CD4-positive, alpha-beta T cell treated with Interleukin-12 subunit alpha and Interleukin-12 subunit beta, for 1 hour (primary cell): ENCODE data around the gene IMPDH2.
"Not testable (repeated sequence)": the region's sequence is repeated elsewhere in the genome, so short reads cannot be mapped to it uniquely, and the experiment has no call there.

Experiments used
- DNase-seq: peaks from one replicate; pipeline ENCODE4 v3.0.0-alpha.2; 2020

Gene IMPDH2

DNA sequence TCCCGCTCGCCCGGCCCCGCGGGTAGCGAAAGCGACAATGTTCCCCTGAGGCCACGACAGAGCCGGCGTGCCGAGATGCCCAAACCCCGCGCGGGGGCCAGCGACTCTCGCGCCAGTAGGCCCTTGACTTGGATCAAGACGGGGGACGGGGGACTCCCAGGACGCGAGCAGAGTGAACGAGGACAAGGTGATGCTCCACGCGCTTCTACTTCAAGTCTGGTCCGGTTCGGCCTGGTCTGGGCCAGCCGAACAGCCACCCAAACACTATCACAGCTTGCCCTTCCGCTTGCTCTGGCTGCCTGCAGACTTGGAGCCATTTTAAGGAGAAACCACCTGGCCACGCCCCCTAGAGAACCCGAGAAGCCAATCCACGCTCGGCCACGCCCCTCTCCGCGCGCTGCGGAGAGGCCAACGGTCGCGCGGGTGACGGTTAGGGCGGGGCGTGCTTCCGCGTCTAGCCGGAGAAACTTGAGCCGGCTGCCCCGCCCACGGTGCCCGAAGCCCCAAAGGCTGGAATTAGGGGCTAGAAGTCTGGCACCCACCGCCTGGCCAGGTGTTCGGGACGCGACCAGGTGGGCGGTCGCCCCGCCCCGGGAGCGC is 7.9 kb downstream of the IMPDH2 start:
- peak; percentile 99 for DNase-seq

GRCh38 chr3:49020330-49021212 is 8.6 kb downstream of the IMPDH2 start:
- DNase-seq: peak; percentile 47

GRCh38 chr3:49019941-49020329 is 9.3 kb downstream of the IMPDH2 start:
- no peak for DNase-seq

GRCh38 chr3:49018707-49019006 is 10.5 kb downstream of the IMPDH2 start:
- no peak for DNase-seq

DNA sequence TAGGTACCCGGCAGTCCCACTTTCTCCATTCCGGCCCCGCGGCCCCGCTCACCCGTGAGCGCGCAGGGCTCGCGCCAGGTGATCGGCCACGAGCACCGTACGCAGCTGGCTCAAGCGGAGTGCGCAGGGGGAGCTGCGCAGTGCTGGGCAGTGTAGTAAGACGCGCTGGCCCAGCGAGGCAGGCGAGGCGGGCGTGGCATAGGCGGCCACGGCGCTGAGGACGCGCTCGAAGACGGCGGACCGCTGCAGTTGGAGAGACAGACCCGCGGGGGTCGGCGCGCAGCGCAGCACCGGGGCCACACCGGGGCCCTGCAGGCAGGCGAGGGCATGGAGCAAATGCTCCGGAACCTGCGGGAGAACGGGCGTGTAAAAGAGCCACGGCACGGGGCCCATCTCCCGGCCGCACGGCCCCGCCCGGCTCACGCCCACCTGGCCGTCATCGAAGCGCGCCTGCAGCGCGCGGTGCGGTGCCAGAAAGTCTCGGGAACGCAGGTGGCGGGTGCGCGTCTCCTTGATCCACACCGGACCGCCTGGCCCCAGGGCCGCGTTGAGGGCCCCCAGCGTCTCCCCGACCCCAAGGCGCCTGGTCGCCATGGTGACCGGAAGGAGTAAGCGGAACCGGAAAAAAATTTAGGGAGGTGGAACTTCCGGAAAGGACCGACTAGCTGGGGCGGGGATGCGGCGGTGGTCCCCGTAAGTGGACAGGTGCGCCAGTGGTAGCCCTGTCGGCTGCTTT is 11.1 kb downstream of the IMPDH2 start, which contains the start of gene DALRD3:
Gene DALRD3, minus strand, starts transcription at position 610 of the 736 bp plus-strand sequence. Its CDS starts 16 bp downstream, at position 594.
- peak; percentile 64 for DNase-seq

- DNase-seq: no peak
Measured at GRCh38 chr3:49017229-49017970, 11.8 kb downstream of the IMPDH2 start.

DNA sequence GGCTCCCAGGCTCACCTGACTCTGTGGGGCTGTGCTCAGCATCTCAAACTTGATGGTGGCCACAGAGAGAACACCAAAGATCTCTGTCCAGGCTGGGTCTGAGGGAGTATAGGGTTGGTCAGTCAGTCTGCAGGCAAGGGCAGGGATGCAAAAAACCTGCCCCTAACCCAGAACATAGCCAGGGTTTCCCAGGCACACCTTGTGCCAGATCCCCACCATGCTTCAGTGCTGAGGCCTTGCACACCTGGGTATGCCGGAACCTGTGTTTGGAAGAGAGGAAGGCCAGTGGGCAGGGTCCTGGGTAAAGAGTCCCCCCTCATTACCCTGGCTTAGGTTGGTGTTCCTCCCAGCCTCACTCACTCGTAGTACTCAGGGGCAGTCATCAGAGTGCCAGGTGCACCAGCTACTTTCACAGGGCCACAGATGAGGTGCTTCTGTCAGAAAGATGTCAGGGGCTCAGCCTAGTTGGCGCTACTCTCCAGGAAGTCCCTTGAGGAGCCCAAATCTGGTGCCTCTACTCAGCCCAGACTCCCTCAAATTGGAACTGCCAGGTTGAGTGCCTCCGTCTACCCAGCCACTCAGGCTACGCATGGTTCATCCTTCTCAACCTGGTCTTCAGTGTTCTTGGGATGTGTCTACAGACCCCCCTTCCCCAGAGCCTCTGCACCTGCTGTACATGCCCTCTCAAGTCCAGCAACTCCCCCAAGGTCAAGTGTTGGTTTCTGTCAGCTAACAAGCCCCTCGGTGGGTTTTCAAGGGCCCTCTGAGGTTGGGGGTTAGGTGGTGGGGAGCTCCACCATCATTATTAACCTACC is 12.6 kb downstream of the IMPDH2 start:
- no peak for DNase-seq

DNA sequence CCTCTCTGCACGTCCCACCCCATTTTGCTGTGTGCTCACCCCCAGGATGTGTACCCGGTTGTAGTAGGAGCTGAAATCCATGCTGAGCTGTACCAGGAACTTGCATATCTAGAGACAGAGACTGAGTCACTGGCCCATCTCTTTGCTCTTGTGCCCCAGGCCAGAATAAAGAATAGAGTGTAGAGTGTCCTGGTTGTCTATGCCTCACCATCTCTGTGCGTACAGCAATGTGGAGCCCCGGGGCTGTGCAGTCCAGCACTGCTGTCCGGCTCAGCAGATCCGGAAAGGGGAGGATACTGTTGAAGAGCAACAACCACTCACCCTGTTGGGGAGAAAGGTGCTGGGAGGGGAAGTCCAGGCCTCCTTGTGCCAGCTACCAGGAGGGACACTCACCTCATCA is 13.4 kb downstream of the IMPDH2 start:
- no peak for DNase-seq

DNA sequence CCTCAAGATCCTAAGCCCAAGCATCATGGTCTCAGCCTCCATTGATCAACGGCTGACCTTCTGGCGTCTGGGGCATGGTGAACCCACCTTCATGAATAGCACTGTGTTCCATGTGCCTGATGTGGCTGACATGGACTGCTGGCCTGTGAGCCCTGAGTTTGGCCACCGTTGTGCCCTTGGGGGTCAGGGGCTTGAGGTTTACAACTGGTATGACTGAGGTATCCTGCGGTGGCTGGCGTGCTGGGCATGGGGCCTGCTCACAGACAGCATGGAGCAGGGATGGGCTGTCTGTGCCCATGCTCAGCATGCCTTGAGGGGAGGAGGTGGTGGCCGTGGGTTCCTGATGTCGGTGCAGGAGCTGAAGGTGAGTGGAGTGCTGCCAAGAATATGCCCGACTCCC is 14.1 kb downstream of the IMPDH2 start:
- DNase-seq: no peak

- DNase-seq: peak; percentile 66
Measured at GRCh38 chr3:49013738-49014660, 15.2 kb downstream of the IMPDH2 start.

DNA sequence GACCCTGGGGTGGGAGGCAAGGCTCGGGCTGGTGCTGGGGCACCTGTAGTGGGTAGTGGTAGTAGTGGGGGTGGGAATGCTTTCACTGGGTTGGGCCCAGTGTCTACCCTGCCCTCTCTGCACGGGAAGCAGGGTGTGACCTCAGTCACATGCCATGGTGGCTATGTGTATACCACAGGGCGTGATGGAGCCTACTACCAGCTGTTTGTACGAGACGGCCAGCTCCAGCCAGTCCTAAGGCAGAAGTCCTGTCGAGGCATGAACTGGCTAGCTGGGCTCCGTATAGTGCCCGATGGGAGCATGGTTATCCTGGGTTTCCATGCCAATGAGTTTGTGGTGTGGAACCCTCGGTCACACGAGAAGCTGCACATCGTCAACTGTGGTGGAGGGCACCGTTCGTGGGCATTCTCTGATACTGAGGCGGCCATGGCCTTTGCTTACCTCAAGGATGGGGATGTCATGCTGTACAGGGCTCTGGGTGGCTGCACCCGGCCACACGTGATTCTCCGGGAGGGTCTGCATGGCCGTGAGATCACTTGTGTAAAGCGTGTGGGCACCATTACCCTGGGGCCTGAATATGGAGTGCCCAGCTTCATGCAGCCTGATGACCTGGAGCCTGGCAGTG is 16.0 kb downstream of the IMPDH2 start:
- DNase-seq: no peak

- no peak for DNase-seq
Measured at GRCh38 chr3:49012441-49013017, 16.7 kb downstream of the IMPDH2 start.

DNA sequence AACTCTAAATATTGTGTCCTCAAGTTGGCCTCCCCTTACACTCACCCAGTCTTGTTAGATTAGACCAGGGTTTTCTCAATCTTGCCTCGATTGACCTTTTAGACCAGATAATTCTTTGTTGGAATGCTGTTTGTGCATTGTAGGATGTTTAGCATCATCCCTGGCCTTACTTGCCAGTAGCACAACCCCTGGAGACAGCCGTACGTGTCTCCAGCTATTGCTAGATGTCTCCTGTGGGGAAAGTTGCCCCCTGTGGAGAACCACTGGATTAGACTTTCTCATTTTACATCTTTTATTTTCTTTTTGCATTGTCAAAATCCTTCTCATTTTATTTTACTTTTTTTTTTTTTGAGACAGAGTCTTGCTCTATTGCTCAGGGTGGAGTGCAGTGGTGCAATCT is 19.8 kb downstream of the IMPDH2 start:
- DNase-seq: no peak

DNA sequence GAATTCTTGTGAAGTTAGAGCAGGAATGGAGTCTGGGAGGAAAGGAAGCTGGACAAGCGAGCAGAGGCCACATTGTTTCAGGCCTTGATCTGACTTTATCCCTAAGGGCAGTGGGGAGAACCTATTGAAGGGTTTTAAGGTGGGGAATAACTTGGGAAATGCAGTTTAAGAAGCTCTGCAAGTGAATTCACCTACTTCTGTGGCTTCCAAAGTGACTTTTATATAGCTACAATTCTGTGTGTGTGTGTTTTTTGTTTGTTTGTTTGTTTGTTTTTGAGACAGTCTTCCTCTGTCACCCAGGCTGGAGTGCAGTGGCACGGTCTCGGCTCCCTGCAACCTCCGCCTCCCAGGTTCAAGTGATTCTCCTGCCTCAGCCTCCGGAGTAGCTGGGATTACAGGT is 20.6 kb downstream of the IMPDH2 start:
- not testable (repeated sequence) for DNase-seq

GRCh38 chr3:49007771-49008528 is 21.2 kb downstream of the IMPDH2 start:
- peak; percentile 93 for DNase-seq

GRCh38 chr3:49007068-49007770 is 22.0 kb downstream of the IMPDH2 start, which contains the start of gene WDR6:
Gene WDR6, plus strand, starts transcription at chr3:49007391. Its CDS starts 41 bp downstream, at chr3:49007432.
- DNase-seq: peak; percentile 98

- DNase-seq: no peak
Measured at GRCh38 chr3:49006408-49007067, 22.7 kb downstream of the IMPDH2 start.

- no peak for DNase-seq
Measured at GRCh38 chr3:49005998-49006397, 23.2 kb downstream of the IMPDH2 start.
